ENCODE data around the gene ITGA3.

Gene ITGA3

DNA sequence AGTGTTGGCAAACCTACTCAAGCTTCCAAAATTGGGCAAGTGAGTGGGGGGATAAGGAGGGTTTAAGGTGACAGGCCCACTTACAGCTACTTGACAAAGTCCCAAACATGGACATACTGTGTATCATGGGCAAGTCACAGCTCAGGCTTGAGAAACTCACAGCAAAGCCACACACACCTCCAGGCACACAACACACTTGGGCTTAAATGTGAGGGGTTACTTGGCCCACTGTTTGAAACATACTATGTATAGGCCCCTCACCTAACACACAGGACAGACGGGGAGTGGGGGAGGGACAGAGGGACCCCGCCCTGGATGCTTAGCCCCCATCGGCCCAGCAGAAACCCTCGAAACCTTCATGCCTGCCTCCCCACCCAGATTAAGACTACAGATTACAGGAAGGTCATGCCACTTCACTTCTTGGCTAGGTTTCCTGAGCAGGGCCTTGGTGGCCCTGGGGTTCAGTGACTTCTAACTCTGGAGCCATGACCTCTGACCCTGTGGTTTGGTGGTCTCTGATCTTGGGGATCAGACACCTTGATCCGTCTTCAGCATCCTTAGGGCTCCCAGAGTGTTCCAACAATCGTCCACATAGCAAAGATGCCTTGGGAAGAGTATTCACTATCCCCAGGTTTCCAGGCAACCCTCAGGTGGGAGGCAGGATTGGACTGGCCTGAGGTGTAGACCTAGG, 76.3 kb downstream of the ITGA3 start:
- H3K9ac ChIP-seq (ENCODE audit: low read depth, low read length, poor library complexity, severe bottlenecking), result no peak overlapping the region
- no peaks in the 10 kb centered on the region for H3K79me2 ChIP-seq (ENCODE audit: insufficient read depth, low read length)
- TF ChIP-seq, protein P1, sequence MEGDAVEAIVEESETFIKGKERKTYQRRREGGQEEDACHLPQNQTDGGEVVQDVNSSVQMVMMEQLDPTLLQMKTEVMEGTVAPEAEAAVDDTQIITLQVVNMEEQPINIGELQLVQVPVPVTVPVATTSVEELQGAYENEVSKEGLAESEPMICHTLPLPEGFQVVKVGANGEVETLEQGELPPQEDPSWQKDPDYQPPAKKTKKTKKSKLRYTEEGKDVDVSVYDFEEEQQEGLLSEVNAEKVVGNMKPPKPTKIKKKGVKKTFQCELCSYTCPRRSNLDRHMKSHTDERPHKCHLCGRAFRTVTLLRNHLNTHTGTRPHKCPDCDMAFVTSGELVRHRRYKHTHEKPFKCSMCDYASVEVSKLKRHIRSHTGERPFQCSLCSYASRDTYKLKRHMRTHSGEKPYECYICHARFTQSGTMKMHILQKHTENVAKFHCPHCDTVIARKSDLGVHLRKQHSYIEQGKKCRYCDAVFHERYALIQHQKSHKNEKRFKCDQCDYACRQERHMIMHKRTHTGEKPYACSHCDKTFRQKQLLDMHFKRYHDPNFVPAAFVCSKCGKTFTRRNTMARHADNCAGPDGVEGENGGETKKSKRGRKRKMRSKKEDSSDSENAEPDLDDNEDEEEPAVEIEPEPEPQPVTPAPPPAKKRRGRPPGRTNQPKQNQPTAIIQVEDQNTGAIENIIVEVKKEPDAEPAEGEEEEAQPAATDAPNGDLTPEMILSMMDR (conservative IDR thresholded peaks at IDR 0.05; ENCODE audit: low read length), result no peak
- no peak for TF ChIP-seq EZH2phosphoT487 (IDR thresholded peaks at IDR 0.05; ENCODE audit: borderline replicate concordance)
- H3K27me3 ChIP-seq (ENCODE audit: insufficient read depth, low read length, poor library complexity, severe bottlenecking), result no peaks in the 10 kb centered on the region
- H3K4me3 ChIP-seq (ENCODE audit: low read length, poor library complexity, severe bottlenecking), result no peak overlapping the region
- H3K4me1 ChIP-seq (ENCODE audit: insufficient read depth, low read length, poor library complexity, severe bottlenecking), result peaks cover 16% of the 10 kb centered on the region
- H3K36me3 ChIP-seq (ENCODE audit: insufficient read depth, low read length), result peaks cover 31% of the 10 kb centered on the region; the same call in 1 of the 2 replicates
- H4K20me1 ChIP-seq (ENCODE audit: insufficient read depth, low read length, poor library complexity, severe bottlenecking), result no peaks in the 10 kb centered on the region
- no peak overlapping the region for H2AFZ ChIP-seq (ENCODE audit: low read length)
- H3K9me2 ChIP-seq (replicated peaks; ENCODE audit: low read depth, low read length), result no peaks in the 10 kb centered on the region
- H3K9me3 ChIP-seq (ENCODE audit: insufficient read depth, low read depth, low read length), result no peaks in the 10 kb centered on the region
- H3K4me2 ChIP-seq (ENCODE audit: low read depth, low read length, poor library complexity, severe bottlenecking), result no peak overlapping the region
- peaks cover 4% of the 10 kb centered on the region; the same call in 1 of the 2 replicates for H3F3A ChIP-seq (ENCODE audit: low read depth)

DNA sequence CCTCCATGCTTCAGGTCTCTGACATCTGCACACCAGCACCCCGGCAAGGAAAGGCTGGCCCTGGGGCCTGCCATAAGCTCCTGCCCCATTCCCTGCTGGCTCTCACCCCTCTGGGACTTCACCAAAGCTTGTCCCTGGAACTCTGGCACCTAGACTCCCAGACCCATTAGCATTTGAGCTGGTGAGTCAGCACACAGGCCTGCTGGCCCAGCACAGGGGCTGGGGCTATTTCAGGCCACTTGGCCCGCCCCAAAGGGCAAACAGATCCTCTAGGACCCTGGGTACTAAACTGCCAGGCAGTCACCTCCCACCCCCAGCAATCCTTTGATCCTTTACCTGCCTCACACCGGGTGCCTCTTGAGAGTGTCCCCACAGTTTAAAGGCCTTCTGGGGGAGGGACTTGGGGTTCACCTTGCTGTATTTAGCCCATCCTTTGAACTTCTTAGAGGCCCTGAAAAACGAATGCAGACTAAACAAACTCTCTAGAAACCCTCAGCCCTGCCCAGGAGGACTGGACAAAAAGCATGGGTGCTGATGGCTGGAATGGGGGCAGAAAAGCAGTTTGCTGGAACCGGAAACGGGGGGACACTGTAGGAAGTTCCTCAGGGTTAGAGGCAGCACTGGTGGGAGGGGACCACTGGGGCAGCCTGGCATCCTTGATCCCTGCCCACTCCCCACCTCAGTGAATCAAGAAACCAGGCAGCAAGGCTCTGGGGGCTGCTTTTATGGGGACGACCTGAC, 77.3 kb downstream of the ITGA3 start:
- Histone ChIP-seq H3K9me3 (ENCODE audit: insufficient read depth, low read depth, low read length) (no peaks in the 10 kb centered on the region), H3K79me2 (ENCODE audit: insufficient read depth, low read length) (peaks cover 2% of the 10 kb centered on the region; the same call in 1 of the 2 replicates), H3K36me3 (ENCODE audit: insufficient read depth, low read length) (peaks cover 40% of the 10 kb centered on the region; the same call in 1 of the 2 replicates), H3F3A (ENCODE audit: low read depth) (peaks cover 4% of the 10 kb centered on the region; the same call in 1 of the 2 replicates), H4K20me1 (ENCODE audit: insufficient read depth, low read length, poor library complexity, severe bottlenecking) (no peaks in the 10 kb centered on the region), H3K4me1 (ENCODE audit: insufficient read depth, low read length, poor library complexity, severe bottlenecking) (peaks cover 7% of the 10 kb centered on the region), H3K9ac (ENCODE audit: low read depth, low read length, poor library complexity, severe bottlenecking) (no peak overlapping the region), H3K4me2 (ENCODE audit: low read depth, low read length, poor library complexity, severe bottlenecking) (no peak overlapping the region), H3K9me2 (replicated peaks; ENCODE audit: low read depth, low read length) (no peaks in the 10 kb centered on the region), H2AFZ (ENCODE audit: low read length) (no peak overlapping the region), H3K4me3 (ENCODE audit: low read length, poor library complexity, severe bottlenecking) (no peak overlapping the region), H3K27me3 (ENCODE audit: insufficient read depth, low read length, poor library complexity, severe bottlenecking) (no peaks in the 10 kb centered on the region)
- TF ChIP-seq, protein P1 (conservative IDR thresholded peaks at IDR 0.05; ENCODE audit: low read length), result no peak

DNA sequence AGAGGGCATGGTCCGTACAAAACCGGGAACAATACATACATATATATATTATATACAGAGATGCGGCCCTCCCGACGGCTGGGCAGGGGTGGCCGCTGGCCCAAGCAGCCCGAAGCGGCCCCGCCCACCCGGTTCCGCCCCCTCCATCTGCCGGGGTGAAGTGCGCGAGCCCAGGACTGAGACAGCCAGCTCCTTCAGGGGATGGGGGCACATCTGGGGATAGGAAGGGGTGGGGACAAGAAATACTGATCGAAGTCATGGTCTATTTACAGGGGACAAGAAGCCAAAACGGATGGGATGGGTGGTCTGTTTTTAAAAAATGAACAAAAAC, 77.8 kb downstream of the ITGA3 start:
- H4K20me1 ChIP-seq (ENCODE audit: insufficient read depth, low read length, poor library complexity, severe bottlenecking), result no peaks in the 10 kb centered on the region
- peaks cover 4% of the 10 kb centered on the region; the same call in 1 of the 2 replicates for H3F3A ChIP-seq (ENCODE audit: low read depth)
- TF ChIP-seq, protein P1 (conservative IDR thresholded peaks at IDR 0.05; ENCODE audit: low read length), result no peak
- no peak for TF ChIP-seq EZH2phosphoT487 (IDR thresholded peaks at IDR 0.05; ENCODE audit: borderline replicate concordance)
- H3K9ac ChIP-seq (ENCODE audit: low read depth, low read length, poor library complexity, severe bottlenecking), result no peak overlapping the region
- no peak overlapping the region for H3K4me3 ChIP-seq (ENCODE audit: low read length, poor library complexity, severe bottlenecking)
- peaks cover 3% of the 10 kb centered on the region for H3K4me1 ChIP-seq (ENCODE audit: insufficient read depth, low read length, poor library complexity, severe bottlenecking)
- H2AFZ ChIP-seq (ENCODE audit: low read length), result no peak overlapping the region
- peaks cover 7% of the 10 kb centered on the region; the same call in 1 of the 2 replicates for H3K79me2 ChIP-seq (ENCODE audit: insufficient read depth, low read length)
- no peak overlapping the region for H3K4me2 ChIP-seq (ENCODE audit: low read depth, low read length, poor library complexity, severe bottlenecking)
- no peaks in the 10 kb centered on the region for H3K27me3 ChIP-seq (ENCODE audit: insufficient read depth, low read length, poor library complexity, severe bottlenecking)
- no peaks in the 10 kb centered on the region for H3K9me2 ChIP-seq (replicated peaks; ENCODE audit: low read depth, low read length)
- H3K9me3 ChIP-seq (ENCODE audit: insufficient read depth, low read depth, low read length), result no peaks in the 10 kb centered on the region
- peaks cover 46% of the 10 kb centered on the region; the same call in 1 of the 2 replicates for H3K36me3 ChIP-seq (ENCODE audit: insufficient read depth, low read length)
